Neural cell (in vitro differentiated cells): Measurements from ENCODE around the gene FTSJ3. TPM values are rescaled to one million over a fixed set of nuclear protein-coding genes. Genes with fewer than 3 reads are reported as not detected.

Experiments
- H2AFZ ChIP-seq: fragments of 200-600, 300-800 bp; sonication (generic), shearing (Covaris generic); 2 replicates; pipeline ENCODE4 v1.6.0; 2014; ENCODE audit warnings: low read depth, mild to moderate bottlenecking, antibody characterized with exemption, low read length, moderate library complexity
- H3F3A ChIP-seq: fragments of 200-600 bp; shearing (Covaris generic); 2 replicates; pipeline ENCODE4 v1.6.1; 2016; ENCODE audit warnings: mild to moderate bottlenecking, moderate library complexity, mixed read lengths, antibody characterized with exemption, low read length; ENCODE audit not compliant: insufficient read depth, poor library complexity, severe bottlenecking
- H3K27ac ChIP-seq: fragments of 200-600, 300-800 bp; sonication (generic), shearing (Covaris generic); 2 replicates; pipeline ENCODE4 v1.5.1; 2014; ENCODE audit warnings: mild to moderate bottlenecking, low read length, moderate library complexity
- H3K27me3 ChIP-seq: fragments of 300-800, 200-600 bp; sonication (generic), shearing (Covaris generic); 2 replicates; pipeline ENCODE4 v1.6.0; 2014; ENCODE audit warnings: mild to moderate bottlenecking, low read depth, low read length, moderate library complexity; ENCODE audit not compliant: insufficient read depth
- H3K36me3 ChIP-seq: fragments of 300-800, 200-600 bp; sonication (generic), shearing (Covaris generic); 2 replicates; pipeline ENCODE4 v1.5.1; 2014; ENCODE audit warnings: mild to moderate bottlenecking, antibody characterized with exemption, low read length, moderate library complexity; ENCODE audit not compliant: insufficient read depth
- H3K4me2 ChIP-seq: fragments of 300-800, 200-600 bp; sonication (generic), shearing (Covaris generic); 2 replicates; pipeline ENCODE4 v1.6.0; 2014; ENCODE audit warnings: mild to moderate bottlenecking, low read length
- H3K4me3 ChIP-seq: fragments of 300-800, 200-600 bp; sonication (generic), shearing (Covaris generic); 2 replicates; pipeline ENCODE4 v1.5.1; 2014; ENCODE audit warnings: mild to moderate bottlenecking, low read length, moderate library complexity
- H3K79me2 ChIP-seq: fragments of 200-600 bp; shearing (Covaris generic); replicated peaks from 2 replicates; pipeline ENCODE4 v1.6.0; 2014; ENCODE audit warnings: mild to moderate bottlenecking, low read length, moderate library complexity; ENCODE audit not compliant: insufficient read depth
- H3K9ac ChIP-seq: fragments of 300-800, 200-600 bp; sonication (generic), shearing (Covaris generic); 2 replicates; pipeline ENCODE4 v1.6.1; 2016; ENCODE audit warnings: mild to moderate bottlenecking, low read length, mixed read lengths
- H3K9me2 ChIP-seq: fragments of 200-600 bp; shearing (Covaris generic); 2 replicates; pipeline ENCODE4 v1.6.1; 2016; ENCODE audit warnings: mild to moderate bottlenecking, low read length, mixed read lengths; ENCODE audit not compliant: insufficient read depth
- H3K9me3 ChIP-seq: fragments of 200-600, 300-800 bp; sonication (generic), shearing (Covaris generic); 2 replicates; pipeline ENCODE4 v1.6.1; 2016; ENCODE audit warnings: mild to moderate bottlenecking, mixed run types, low read length, moderate library complexity, mixed read lengths
- H4K20me1 ChIP-seq: fragments of 200-600 bp; shearing (Covaris generic); 2 replicates; pipeline ENCODE4 v1.6.1; 2016; ENCODE audit warnings: mild to moderate bottlenecking, mixed run types; ENCODE audit not compliant: insufficient read depth
- EP300 ChIP-seq: fragments of 450-650 bp; conservative IDR thresholded peaks from 2 replicates; pipeline ENCODE4 v1.6.1; 2014; ENCODE audit warnings: antibody characterized with exemption, mild to moderate bottlenecking, moderate library complexity; ENCODE audit not compliant: poor library complexity, severe bottlenecking
- EZH2 ChIP-seq: fragments of 200-600, 300-800 bp; shearing (Covaris generic), sonication (generic); IDR thresholded peaks from 2 replicates; pipeline ENCODE4 v1.6.1; 2014; ENCODE audit warnings: antibody characterized with exemption, low read length, borderline replicate concordance, mild to moderate bottlenecking; ENCODE audit not compliant: insufficient read depth, poor library complexity, severe bottlenecking
- MXI1 ChIP-seq: fragments of 450-650 bp; conservative IDR thresholded peaks from 2 replicates; pipeline ENCODE4 v1.6.1; 2014; ENCODE audit warnings: antibody characterized with exemption, mild to moderate bottlenecking; ENCODE audit not compliant: poor library complexity, severe bottlenecking
- POLR2AphosphoS5 ChIP-seq: IDR thresholded peaks from 2 replicates; pipeline ENCODE4 v1.6.1; 2012
- RAD21 ChIP-seq: fragments of 450-650 bp; conservative IDR thresholded peaks from 2 replicates; pipeline ENCODE4 v1.6.1; 2014; ENCODE audit warnings: antibody characterized with exemption, mild to moderate bottlenecking, moderate library complexity
- SMC3 ChIP-seq: fragments of 450-650 bp; conservative IDR thresholded peaks from 2 replicates; pipeline ENCODE4 v1.6.1; 2014; ENCODE audit warnings: antibody characterized with exemption, mild to moderate bottlenecking, moderate library complexity; ENCODE audit not compliant: poor library complexity
- TAF1 ChIP-seq: IDR thresholded peaks from 2 replicates; pipeline ENCODE4 v1.6.1; 2012; ENCODE audit warnings: low read depth
- polyA plus RNA-seq: library from polyadenylated mRNA; depleted of rRNA; stranded (reverse); fragments of >200 nt; gene quantifications from 2 replicates; pipeline ENCODE4 v1.2.3, GENCODE V29; 2014
- TF ChIP-seq, protein P1 (sequence below): IDR thresholded peaks from 2 replicates; pipeline ENCODE4 v1.6.1; 2012; ENCODE audit warnings: borderline replicate concordance
- TF ChIP-seq, protein P2 (sequence below): fragments of 450-650 bp; IDR thresholded peaks from 2 replicates; pipeline ENCODE4 v1.5.1; 2014; ENCODE audit warnings: antibody characterized with exemption, mild to moderate bottlenecking, moderate library complexity; ENCODE audit not compliant: poor library complexity, severe bottlenecking

The FTSJ3 gene
- polyA plus RNA-seq, 1 donor from 2014 or later: 23.2 TPM

DNA sequence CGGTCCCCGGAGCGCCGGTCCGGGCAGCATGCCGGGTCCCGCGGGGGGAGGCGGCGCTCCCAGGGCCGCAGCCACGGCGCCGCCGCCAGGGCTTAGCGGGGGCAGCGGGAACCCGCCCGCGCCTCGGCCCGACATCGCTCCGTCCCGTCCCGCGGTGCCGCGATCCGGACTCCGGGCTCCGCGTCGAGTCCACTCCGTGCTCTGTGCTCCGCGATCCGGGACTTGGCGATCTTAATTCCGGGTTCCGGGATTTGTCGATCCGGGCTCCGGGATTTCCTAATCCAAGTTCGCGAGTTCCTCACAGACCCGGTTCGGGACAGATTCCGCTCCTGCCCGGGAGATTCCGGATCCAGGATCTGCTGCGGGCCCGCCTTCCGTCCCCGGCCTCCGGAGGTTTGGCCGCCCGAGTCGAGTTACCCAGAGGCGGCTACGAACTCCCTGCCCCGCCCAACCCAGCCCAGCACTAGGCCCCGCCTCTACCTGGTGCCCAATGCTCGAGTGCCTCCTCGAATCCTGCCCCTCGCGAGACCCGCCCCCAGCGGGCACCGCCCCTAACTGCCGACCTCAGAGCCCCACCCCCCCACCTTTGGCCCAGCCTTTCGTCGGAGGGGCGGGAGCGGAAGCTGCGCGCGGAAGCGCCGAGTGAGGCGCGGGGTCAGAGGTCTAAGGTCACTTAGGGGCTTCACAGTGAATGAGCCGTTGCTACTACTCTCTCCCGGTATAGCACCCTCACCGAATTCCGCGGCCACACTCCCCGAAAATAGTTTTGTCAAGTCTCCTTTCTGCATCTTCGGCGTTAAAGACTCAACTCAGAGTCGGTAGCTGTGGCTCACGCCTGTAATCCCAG lies 15.3 kb upstream of the FTSJ3 start, which contains the start of gene SMARCD2:
Gene SMARCD2 (minus strand): TSS at position 146 of the 847 bp plus-strand sequence. CDS start 11 bp downstream, at position 135.
- Histone ChIP-seq H3F3A (no peaks in the 10 kb centered on the region), H3K9me2 (no peaks in the 10 kb centered on the region), H3K9me3 (no peaks in the 10 kb centered on the region), H3K27ac (peak within 1 kb of the TSS; percentile 44), H3K4me2 (peak within 1 kb of the TSS; percentile 83), H3K27me3 (no peaks in the 10 kb centered on the region), H3K9ac (peak within 1 kb of the TSS; percentile 74), H3K4me3 (peak within 1 kb of the TSS; percentile 92), H4K20me1 (no peaks in the 10 kb centered on the region), H3K36me3 (no peaks in the 10 kb centered on the region), H3K79me2 (peaks cover 15% of the 10 kb centered on the region), H2AFZ (peak within 1 kb of the TSS; percentile 44)
- TF ChIP-seq, protein P1, sequence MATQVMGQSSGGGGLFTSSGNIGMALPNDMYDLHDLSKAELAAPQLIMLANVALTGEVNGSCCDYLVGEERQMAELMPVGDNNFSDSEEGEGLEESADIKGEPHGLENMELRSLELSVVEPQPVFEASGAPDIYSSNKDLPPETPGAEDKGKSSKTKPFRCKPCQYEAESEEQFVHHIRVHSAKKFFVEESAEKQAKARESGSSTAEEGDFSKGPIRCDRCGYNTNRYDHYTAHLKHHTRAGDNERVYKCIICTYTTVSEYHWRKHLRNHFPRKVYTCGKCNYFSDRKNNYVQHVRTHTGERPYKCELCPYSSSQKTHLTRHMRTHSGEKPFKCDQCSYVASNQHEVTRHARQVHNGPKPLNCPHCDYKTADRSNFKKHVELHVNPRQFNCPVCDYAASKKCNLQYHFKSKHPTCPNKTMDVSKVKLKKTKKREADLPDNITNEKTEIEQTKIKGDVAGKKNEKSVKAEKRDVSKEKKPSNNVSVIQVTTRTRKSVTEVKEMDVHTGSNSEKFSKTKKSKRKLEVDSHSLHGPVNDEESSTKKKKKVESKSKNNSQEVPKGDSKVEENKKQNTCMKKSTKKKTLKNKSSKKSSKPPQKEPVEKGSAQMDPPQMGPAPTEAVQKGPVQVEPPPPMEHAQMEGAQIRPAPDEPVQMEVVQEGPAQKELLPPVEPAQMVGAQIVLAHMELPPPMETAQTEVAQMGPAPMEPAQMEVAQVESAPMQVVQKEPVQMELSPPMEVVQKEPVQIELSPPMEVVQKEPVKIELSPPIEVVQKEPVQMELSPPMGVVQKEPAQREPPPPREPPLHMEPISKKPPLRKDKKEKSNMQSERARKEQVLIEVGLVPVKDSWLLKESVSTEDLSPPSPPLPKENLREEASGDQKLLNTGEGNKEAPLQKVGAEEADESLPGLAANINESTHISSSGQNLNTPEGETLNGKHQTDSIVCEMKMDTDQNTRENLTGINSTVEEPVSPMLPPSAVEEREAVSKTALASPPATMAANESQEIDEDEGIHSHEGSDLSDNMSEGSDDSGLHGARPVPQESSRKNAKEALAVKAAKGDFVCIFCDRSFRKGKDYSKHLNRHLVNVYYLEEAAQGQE: peak; percentile 26
- TF ChIP-seq EZH2 (no peak), RAD21 (no peak), POLR2AphosphoS5 (peak; percentile 67), TAF1 (peak; percentile 61), EP300 (peak; percentile 75), MXI1 (peak; percentile 58), SMC3 (peak; percentile 34)
- TF ChIP-seq, protein P2, sequence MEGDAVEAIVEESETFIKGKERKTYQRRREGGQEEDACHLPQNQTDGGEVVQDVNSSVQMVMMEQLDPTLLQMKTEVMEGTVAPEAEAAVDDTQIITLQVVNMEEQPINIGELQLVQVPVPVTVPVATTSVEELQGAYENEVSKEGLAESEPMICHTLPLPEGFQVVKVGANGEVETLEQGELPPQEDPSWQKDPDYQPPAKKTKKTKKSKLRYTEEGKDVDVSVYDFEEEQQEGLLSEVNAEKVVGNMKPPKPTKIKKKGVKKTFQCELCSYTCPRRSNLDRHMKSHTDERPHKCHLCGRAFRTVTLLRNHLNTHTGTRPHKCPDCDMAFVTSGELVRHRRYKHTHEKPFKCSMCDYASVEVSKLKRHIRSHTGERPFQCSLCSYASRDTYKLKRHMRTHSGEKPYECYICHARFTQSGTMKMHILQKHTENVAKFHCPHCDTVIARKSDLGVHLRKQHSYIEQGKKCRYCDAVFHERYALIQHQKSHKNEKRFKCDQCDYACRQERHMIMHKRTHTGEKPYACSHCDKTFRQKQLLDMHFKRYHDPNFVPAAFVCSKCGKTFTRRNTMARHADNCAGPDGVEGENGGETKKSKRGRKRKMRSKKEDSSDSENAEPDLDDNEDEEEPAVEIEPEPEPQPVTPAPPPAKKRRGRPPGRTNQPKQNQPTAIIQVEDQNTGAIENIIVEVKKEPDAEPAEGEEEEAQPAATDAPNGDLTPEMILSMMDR: peak; percentile 14

GRCh38 chr17:63842173-63842539 lies 14.7 kb upstream of the FTSJ3 start:
- Histone ChIP-seq H3K9ac (peak overlapping the region; percentile 74), H4K20me1 (no peaks in the 10 kb centered on the region), H3K4me2 (peak overlapping the region; percentile 83), H3K4me3 (peak overlapping the region; percentile 92), H3K9me3 (no peaks in the 10 kb centered on the region), H3K27me3 (no peaks in the 10 kb centered on the region), H3K9me2 (no peaks in the 10 kb centered on the region), H3K36me3 (no peaks in the 10 kb centered on the region), H2AFZ (peak overlapping the region; percentile 33), H3K79me2 (peaks cover 15% of the 10 kb centered on the region), H3K27ac (peak overlapping the region; percentile 44), H3F3A (no peaks in the 10 kb centered on the region)
- TF ChIP-seq EZH2: no peak
- no peak for TF ChIP-seq TAF1
- TF ChIP-seq, protein P2: no peak
- TF ChIP-seq SMC3: no peak
- TF ChIP-seq MXI1: no peak
- no peak for TF ChIP-seq RAD21
- TF ChIP-seq, protein P1: no peak
- TF ChIP-seq EP300: no peak
- no peak for TF ChIP-seq POLR2AphosphoS5
